T-helper 1 cell (primary cell): Measurements from ENCODE around the gene TCF12.

Experiments used
- DNase-seq, 5 donors: peaks; one replicate each; pipeline ENCODE4 v3.0.0-alpha.2; 2012 to 2020

TCF12 gene

GRCh38 chr15:57057134-57057930 lies 138.9 kb downstream of the TCF12 start:
- no peak for DNase-seq

GRCh38 chr15:57059026-57059660 lies 140.7 kb downstream of the TCF12 start:
- no peak for DNase-seq

GRCh38 chr15:57060799-57061198 lies 142.4 kb downstream of the TCF12 start:
- no peak for DNase-seq

- DNase-seq, result no peak
Measured at GRCh38 chr15:57061281-57061680, 142.8 kb downstream of the TCF12 start.

GRCh38 chr15:57061696-57062095 lies 143.3 kb downstream of the TCF12 start:
- no peak for DNase-seq

- no peak for DNase-seq
Measured at GRCh38 chr15:57064033-57064432, 145.6 kb downstream of the TCF12 start.

- DNase-seq, result no peak
Measured at GRCh38 chr15:57069423-57069822, 151.0 kb downstream of the TCF12 start.

GRCh38 chr15:57070674-57071073 lies 152.2 kb downstream of the TCF12 start:
- no peak for DNase-seq

GRCh38 chr15:57079446-57079845 lies 161.0 kb downstream of the TCF12 start:
- no peak for DNase-seq

GRCh38 chr15:57079931-57080620 lies 161.6 kb downstream of the TCF12 start:
- DNase-seq, result peak in 1 of 5 donors; percentile 7

- no peak for DNase-seq
Measured at GRCh38 chr15:57082054-57082728, 163.7 kb downstream of the TCF12 start.

- DNase-seq, result no peak
Measured at GRCh38 chr15:57084192-57084591, 165.7 kb downstream of the TCF12 start.

- no peak for DNase-seq
Measured at GRCh38 chr15:57085267-57085666, 166.8 kb downstream of the TCF12 start.

GRCh38 chr15:57086857-57087427 lies 168.5 kb downstream of the TCF12 start:
- no peak for DNase-seq

- DNase-seq, result no peak
Measured at GRCh38 chr15:57089815-57090495, 171.5 kb downstream of the TCF12 start.

GRCh38 chr15:57090496-57090859 lies 172.0 kb downstream of the TCF12 start:
- DNase-seq, result no peak

GRCh38 chr15:57091636-57092035 lies 173.2 kb downstream of the TCF12 start:
- DNase-seq, result no peak

- DNase-seq, result no peak
Measured at GRCh38 chr15:57092252-57092651, 173.8 kb downstream of the TCF12 start.

GRCh38 chr15:57094321-57095257 lies 176.1 kb downstream of the TCF12 start:
- DNase-seq, result no peak

GRCh38 chr15:57095896-57096295 lies 177.5 kb downstream of the TCF12 start:
- no peak for DNase-seq

GRCh38 chr15:57097246-57097645 lies 178.8 kb downstream of the TCF12 start:
- DNase-seq, result no peak
